NCI-H526 treated with DMSO at 0.1 percent for 48 hours (cell line): ENCODE data around the gene PRKCH.

Source experiments
- DNase-seq: peaks from one replicate; lab custom pipeline; 2025; lab: John Stamatoyannopoulos, UW

Gene PRKCH

GRCh38 chr14:61533513-61534255 is 212.3 kb downstream of the PRKCH start:
- DNase-seq, result no peak

DNA sequence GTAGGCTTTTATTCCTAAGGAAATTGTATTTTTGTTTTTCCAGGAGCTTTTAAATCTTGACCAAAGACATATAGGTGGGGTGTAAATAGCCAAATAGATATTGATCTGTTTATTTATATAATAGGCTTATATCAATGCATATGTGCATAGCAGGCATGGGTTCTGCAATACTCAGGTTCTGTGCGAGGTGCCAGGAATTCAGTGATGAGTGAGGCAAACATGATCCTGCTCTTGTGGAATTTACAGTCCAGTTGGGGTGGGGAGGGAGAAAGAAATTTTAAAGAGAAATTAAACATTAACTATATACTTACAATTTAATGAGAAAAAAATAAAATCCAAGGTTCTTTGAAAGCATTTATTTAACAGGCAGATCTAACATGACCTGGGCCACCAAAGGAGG is 213.7 kb downstream of the PRKCH start:
- no peak for DNase-seq

GRCh38 chr14:61535458-61535857 is 214.1 kb downstream of the PRKCH start:
- DNase-seq, result no peak

DNA sequence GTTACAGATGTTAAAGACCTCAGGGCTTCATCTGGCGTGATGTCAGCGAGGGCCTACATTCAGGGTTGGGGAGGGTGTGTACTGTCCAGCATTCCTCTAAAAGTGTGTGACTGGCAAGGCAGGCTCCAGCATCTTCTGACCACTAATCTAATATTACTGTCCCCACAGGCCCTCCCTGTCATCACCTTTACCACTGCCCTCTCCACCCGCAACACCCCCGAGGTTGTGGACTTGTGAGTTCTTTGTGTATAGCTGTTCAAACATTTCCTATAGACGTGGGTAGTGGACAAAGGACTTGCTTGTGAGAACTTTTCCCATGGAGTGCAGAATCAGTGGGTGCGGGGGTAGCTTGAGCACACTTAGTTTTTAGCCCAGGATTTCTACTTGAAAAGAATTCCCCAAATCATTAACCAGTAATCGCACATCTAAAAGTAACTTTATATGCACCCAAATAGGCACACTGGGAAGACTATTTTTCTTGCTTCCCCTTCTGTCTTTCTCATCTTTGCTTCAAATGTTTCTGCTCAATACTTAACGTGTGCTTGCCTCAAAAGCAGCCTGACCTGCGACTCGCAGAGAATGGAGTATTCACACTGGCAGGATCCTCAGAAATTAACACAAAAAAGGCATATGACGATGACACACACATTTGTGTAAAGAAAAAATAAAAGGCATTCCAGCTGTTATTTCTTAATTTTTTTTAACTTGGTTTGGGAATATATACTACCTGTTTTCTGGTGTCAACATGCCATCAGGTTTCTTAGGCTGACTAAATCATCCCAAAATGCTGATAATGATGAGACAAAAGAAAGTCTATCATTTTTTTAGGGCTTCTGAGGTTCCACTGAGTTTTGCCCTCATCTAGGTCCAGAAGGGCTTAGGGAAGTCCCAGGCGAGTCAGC is 215.5 kb downstream of the PRKCH start:
- DNase-seq, result no peak

DNA sequence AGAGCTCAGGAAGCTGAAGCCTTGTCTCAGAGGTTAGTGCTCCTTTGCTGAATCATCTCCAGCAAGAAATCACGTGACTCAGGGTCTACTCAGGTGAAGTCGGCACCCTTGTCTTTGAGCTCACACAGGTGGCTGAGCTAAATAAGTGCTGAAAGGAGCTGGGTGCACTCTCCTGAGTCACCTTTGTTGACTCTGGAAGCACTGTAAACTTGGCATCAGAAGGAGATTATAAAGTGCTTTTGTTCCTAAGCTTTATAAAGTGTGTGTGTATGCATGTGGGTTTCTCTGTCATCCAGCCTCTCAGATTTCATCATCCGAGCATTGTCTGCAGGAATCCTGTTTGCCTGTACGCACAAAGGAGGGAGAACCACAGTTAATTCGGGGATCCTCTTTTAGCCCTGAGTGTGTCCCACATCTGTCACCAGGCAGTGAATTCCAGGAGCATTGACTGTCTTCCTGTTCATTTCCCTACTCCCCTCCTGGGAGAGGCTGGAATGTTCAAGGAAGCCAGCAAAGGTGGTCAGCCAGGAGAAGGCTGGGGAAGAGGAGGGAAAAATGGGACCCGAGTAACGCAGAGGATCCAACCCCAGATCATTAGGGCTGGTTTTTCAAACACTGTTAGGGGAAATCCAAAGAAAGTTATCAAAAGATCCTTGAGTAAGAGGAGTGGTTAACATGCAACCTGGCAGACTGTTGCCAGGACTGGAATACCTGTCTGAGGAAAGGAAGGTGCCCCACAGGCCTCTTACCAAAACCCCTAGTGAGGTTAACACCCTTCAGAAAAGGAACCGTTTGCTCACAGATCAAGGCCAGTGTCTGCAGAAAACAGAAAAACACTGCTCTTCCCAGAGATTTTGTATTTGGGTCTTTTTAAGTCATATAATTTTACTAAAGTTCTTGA is 216.4 kb downstream of the PRKCH start:
- no peak for DNase-seq

DNA sequence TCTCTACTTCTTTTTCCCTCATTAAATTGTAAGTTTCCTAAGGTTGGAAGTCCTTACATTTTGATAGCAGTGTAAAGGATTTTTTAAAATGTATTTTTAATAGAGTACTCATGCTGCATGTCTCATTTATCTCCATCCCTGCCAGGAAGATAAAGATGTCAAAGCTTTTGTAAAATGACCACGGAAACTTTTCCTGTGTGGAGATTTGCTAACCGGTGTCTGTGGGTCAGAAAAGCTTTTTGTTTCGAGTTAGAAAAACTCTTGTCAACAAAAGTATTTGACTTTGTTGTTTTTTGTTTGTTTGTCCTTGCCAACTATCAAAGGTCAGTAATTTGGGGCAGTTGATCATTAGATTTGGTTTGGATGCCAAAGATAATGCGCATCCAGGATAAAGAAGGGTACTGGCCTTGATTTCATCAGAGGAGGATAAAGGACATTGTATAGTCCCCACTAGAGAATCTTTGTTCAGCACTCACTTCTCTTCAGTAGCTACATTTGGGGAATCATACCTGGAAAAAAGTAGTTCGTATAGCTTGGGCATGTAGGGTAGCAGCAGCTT is 217.2 kb downstream of the PRKCH start:
- DNase-seq, result no peak

GRCh38 chr14:61539631-61540030 is 218.3 kb downstream of the PRKCH start:
- no peak for DNase-seq

DNA sequence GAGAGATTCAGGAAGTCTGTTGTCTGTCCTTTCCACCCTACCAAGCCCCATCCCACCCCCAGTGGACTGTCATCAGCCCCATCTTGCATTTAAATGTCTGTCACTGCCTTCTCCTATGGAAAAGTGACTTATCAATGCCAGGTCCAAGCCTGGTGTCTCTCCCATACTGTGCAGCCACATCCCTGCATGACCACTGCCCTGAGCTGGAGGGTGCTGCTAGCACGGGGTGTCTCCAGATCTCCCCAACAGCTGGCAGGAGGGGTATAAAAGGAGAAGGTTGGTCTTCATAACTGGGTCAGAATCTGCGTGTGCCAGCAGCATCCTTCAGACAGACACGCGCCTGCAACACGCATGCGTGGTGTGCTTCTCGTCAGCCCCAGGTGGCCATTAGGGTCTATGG is 219.6 kb downstream of the PRKCH start:
- DNase-seq, result no peak

DNA sequence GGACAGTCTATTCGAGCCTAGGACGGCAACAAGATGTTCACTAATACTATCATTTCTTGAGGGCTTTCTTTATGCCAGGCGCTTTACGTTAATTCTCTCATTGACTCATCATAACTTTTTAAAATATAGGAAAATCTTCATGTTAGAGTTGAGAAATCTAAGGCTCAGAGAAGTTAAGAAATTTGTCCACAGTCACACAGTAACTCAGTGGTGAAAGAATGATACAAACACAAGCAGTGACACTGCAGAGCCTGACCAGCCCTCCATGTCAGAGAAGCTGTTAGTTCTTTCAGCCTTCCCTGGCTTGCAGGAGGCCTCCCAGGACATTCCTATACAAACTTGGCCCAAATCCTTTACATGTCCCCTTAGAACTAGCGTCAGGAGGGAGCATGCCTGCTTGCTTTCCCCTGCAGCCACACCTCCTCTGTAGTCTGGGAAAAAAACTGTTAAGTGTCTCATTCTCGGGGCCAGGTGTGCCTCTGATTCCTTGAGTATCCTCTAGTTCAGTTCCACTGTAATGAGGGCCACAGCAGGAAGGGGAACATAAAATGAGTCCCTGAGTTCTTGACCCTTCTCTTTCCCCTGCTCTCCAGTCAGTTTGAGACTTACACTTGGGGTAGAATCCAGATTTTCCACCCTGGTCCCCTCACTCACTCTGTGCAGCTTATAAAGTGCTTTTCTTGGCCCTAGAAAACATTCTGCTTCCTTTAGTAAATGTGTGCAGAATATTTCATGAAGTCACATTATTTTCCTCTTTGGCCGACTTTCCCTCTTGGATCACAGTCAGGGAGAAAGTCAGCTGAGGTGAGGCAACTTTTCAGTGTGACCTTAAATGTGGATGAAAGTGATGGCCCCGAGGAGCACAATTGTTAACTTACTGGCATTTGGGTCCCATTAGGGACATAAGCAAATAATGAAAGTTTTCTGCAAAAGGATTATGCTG is 221.7 kb downstream of the PRKCH start:
- DNase-seq, result no peak

DNA sequence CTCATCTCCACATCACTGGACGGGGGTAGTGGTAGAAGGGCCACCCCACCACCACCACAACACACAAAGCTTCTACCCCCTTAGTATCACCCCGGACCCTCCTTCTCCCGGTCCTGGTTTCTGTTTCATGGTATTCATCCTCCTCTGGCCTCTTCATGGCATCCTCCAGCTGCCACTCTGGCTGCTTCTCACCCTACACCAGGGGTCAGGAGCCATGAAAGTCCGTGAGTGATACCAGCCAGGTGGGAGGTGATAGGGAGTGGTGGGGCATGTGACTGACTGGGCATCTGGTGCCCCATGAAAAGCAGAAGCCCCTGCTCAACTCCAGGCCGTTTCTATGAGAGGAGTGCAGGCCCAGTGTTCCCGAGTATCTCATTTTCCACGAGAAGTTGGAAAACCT is 222.6 kb downstream of the PRKCH start:
- DNase-seq, result no peak

DNA sequence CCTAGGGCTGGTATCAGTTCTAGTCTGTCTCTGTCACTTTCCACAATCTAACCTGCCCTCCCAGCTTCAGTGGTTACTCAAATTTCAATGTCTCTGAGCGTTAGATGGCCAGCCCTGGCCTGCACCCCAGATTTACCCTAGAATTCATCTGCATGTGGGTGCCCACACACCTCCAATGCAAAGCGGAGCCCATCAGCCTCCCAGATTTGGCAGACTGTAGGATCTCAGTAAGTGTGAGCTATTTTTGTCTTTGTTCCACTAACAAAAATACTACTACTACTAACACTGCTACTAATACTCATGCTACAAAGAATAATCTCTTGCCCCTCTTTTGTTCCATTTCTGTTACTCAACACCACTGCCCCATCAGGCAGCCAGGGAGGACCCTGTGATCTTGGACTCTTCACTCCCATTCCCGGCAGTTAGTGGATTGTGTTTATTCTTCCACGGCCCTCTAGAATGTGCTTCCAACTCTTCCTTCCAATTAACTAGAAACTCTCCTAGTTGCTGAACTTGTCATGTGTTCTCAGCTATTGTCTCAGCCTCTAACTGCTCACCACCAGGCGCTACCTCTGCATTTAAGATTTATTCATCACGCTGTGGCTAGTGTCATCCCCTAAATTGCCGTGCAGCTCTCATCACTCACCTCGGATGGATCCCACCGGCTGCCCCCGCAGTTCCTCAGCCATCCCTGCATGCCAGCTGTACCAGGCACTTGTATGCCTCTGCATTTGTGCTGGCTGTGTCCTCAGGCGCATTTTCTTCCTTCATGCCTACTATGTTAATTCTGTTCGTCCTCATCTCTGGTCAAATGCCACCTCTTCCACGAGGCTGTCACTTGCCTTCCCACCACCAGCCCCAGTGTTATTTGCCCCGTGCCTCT is 223.3 kb downstream of the PRKCH start:
- no peak for DNase-seq

DNA sequence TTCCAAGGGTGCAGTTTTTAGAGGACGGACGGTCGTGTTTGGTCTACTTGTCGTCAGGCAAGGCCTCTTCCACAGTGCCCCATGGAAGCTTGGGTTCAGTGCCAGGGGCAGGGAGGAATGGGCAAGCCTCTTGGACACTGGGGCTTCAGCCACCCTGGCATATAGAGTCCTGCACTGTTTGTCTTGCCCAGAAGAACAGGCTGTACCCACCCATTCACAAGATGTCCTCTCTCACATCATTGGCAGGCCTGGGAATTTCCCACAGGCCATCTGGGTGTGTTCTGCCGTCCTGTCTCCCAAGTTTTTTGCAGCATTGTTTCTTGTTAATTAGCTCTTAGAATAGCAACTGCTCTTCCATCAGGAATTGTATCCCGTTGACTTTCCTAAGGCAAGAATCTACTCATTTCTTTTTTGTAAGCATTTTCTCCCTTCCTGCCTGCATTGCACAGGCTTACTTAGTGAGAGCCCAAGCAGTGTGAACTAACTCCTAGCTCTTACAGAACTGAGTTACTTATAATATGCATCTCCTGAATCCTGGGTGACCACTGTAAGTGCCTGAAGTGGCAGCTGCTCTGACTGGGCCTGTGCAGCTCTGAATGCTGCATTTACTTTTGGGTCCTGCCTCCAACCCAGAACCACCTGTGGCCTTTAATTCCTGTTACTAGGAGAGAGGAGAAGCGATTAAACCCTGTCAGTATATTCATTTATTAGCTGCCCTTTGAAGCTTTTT is 224.5 kb downstream of the PRKCH start:
- DNase-seq, result no peak

DNA sequence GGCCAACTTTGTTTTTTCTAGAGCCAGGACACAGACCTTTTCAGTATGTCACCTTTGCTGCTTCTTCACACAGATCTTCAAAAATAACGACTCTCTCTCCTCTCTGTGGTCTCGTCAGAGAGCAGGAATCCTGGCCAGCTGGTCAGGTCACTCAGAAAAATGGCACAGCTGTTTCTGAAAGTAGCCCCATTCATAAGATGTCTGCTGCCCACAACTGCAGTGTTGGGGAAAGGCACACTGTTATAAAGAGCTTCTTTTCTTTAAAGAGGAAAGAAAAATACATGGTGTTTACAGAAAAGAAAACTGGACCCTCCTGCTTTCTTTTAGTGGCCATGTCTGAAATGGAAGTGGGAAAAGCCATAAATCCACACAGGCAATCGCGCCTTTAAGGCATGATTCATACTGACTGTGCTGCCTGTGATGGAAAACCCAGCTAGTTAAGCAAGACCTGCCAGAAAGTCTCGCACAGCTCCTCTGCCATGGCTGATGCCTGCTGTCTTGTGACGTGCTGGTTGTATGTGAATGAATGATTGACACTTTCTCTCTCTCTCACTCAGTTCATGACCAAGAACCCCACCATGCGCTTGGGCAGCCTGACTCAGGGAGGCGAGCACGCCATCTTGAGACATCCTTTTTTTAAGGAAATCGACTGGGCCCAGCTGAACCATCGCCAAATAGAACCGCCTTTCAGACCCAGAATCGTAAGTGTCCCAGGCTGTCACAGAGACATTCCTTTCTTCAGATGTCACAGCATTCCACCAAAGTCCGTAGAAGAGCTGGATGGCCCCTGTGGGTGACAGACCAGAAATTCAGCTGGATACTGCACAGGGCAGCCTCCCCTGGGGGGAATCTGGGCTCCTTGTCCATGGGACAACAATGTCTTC is 226.0 kb downstream of the PRKCH start:
- DNase-seq, result no peak

DNA sequence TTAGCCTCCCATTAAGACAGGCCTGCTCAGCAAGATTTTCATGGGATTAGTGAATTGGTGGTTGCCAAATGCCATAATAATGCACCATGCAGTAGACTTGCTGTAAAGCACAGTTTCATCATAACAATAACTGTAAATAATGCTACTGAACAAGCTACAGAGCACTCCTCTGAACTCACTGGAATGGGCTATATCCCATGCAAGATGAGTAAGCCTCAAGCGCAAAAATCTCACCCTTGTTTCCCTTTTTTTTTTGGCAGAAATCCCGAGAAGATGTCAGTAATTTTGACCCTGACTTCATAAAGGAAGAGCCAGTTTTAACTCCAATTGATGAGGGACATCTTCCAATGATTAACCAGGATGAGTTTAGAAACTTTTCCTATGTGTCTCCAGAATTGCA is 228.0 kb downstream of the PRKCH start:
- DNase-seq, result no peak

DNA sequence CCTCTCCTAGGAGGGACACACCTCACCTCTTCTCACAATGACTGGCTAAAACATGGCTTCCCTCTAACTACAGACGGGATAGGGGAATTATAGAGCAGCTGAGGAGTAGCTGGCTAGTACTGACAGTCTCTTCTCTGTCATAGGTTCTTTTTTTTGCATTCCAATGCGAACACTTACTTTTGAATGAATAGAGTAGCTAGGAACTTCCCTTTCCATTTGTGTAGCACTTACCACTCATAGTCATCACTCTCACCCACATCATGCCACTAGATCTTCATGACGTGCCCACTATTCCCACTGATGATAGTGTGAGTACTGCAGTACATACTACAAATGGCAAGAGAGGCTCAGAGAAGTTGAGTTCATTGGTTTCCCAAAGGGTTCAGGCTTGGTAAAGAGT is 230.0 kb downstream of the PRKCH start:
- no peak for DNase-seq

DNA sequence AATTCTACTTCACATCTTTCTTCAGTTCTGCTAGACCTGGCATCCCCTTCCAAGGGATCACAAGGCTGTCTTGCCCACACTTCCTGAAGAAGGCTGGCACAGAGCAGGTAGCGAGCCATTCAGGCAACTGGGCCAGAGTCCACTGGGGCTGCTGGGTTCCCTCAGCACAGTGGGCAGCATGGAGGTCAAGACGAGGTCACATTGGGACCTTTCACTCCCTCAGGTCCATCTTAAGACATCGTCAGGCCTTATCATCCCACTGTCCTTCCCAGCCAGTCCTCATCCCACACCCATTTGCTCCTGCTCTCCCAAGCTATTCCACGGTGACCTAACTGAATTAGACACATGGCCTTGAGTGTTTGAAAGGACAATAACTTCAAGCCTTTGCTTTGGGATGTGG is 230.9 kb downstream of the PRKCH start:
- no peak for DNase-seq

GRCh38 chr14:61553730-61554641 is 232.6 kb downstream of the PRKCH start:
- DNase-seq, result no peak
